Myocyte (in vitro differentiated cells): ENCODE measurements around the gene TNIK. TPM values are rescaled to one million over a fixed set of nuclear protein-coding genes. Genes with fewer than 3 reads are reported as not detected.
"Not testable (repeated sequence)": the region's sequence is repeated elsewhere in the genome, so short reads cannot be mapped to it uniquely, and the experiment has no call there.

ENCODE experiments used
- DNase-seq: peaks from one replicate; pipeline ENCODE4 v3.0.0-alpha.2; 2012; ENCODE audit warnings: low read depth
- total RNA-seq: library from RNA; depleted of rRNA; stranded (reverse); fragments of >200 nt; gene quantifications from 2 replicates; pipeline ENCODE4 v1.2.3, GENCODE V29; 2014

The TNIK gene
- total RNA-seq, 1 donor from 2014 or later, result 6.7 TPM

DNA sequence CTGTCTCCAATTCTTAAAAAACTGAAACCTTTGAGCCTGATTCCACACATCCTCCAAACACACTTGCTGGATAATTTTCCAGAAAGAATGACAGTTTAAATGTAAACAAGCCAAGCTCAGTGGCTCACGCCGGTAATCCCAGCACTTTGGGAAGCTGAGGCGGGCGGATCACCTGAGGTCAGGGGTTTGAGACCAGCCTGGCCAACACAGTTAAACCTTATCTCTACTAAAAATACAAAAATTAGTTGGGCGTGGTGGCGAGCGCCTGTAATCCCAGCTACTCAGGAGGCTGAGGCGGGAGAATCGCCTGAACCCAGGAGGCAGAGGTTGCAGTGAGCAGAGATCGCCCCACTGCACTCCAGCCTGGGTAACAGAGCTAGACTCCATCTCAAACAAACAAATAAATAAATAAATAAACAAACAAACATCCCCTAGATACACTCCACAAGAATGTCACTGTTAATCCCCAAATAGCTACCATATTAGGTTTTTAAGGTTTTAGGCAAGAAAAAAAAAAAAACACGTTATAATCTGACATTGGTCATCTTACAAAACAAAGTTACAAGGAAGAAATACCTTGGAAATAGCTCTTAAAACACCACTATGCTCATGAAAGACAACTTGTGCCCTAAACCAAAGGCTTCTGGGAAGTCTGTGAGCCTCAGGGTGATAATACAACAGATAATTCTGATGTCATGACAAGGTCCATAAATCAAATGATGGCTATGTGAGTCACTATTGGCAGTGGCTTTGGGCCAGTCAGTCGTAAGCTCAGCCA, 13.2 kb downstream of the TNIK start:
- DNase-seq, result peak; percentile 31

DNA sequence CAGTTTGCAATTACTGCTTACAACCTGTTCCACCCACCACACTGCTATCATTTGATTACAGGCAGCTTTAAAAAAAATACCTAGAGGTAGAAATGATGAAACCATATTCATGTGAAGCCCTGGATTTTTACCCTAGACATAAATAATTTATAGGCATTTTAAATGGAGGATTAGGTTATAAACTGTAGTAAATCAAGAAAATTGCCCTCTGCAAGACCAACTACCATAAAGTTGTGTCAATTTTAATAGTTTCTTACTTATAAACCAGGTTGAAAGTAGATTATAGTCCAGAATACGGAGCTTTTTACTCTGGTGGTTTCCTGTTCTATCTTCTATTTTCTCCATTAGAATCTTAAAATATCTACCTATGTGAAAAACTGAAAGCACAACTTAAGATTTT, 13.9 kb downstream of the TNIK start:
- DNase-seq, result no peak

DNA sequence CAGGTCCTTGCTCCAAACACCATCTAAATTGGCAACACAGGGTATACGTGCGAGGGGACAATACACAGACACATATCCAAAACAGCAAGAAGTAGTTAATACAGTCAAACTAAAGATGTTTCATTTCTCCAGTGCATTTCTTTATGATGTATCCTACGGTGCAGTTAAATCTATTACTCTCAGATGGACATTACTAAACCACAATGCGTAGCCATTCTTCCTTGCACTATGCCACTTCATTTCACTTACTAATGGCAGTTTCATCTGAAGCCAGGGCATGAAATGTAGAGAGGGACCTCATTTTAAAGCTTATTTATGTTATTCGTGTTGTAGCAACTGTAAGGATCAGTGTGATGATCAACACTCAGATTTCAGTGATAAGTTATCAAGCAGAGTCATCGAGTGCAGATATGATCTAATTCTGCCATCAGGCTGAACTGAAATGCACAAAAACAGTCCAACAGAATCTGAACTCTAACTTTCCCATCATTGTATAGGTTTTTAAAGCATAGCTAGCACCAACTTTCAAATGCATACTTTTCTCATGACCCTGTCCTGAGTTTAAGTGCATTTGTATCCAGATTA, 14.5 kb downstream of the TNIK start:
- DNase-seq, result no peak

GRCh38 chr3:171444001-171444690, 16.1 kb downstream of the TNIK start:
- no peak for DNase-seq

DNA sequence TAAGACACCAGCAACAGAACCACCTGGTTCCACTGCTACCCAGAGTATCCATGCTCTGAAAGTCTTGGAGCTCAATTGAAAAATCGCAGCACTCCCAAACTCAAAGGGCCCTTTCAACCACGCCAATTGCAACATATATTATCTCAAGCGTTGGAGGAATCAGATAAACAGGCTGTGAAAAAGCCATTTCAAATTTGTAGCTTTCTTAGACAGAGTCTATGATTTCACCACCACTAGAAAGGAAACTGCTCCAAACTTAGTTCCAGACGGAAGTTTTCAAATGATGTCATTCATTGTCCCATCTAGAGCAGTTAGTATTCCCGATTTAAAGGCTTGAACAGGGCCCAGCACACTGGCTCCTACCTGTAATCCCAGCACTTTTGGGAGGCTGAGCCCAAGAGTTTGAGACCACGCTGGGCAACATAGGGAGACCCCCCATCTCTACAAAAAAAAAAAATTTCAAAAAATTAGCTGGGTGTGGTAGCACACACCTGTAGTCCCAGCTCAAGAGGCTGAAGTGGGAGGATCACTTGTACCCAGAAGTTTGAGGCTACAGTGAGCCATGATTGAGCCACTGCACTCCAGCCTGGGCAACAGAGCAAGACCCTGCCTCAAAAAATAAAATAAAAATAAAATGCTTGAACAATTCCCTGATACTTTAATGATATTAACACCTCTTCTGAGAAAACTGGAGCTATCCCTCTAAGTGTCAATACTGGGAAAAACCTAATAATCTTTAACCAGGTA, 16.8 kb downstream of the TNIK start:
- DNase-seq, result no peak

DNA sequence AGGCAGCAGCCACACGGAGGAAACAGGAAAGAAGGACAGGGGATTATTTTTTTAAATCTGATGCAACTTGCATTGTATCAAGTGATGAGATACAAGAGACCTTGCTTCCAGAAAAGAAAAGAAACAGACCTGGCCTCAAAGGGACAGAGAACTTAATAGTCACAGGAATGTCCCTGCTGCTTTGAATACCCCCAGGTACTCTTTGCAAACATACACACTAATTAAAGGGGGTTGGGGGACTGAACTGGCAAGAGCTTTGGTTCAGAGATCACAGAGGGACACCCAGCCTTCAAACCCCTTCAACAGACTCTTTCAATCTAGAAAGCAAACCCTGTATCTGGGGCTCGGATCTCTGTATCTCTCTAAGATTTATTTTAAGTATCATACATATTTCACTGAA, 18.0 kb downstream of the TNIK start:
- DNase-seq, result no peak

DNA sequence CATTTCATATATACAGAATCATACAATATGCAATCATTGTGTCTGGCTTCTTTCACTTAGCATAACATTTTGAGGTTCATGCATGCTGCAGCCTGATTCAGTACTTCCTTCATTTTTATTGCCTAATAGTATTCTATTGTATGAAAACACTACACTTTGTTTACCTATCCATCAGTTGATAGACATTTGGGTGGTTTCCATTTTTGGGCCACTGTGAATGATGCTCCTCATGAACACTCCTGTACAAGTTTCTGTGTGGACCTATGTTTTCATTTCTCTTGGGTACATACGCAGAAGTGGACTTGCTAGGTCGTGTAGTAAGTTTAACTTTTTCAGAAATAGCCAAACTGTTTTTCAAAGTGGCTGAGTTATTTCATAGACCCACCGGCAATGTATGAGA, 18.8 kb downstream of the TNIK start:
- DNase-seq, result no peak

- no peak for DNase-seq
Observed at GRCh38 chr3:171439996-171440395, 20.2 kb downstream of the TNIK start.

- DNase-seq, result no peak
Observed at GRCh38 chr3:171437115-171437756, 23.0 kb downstream of the TNIK start.

- no peak for DNase-seq
Observed at GRCh38 chr3:171436380-171436779, 23.8 kb downstream of the TNIK start.

DNA sequence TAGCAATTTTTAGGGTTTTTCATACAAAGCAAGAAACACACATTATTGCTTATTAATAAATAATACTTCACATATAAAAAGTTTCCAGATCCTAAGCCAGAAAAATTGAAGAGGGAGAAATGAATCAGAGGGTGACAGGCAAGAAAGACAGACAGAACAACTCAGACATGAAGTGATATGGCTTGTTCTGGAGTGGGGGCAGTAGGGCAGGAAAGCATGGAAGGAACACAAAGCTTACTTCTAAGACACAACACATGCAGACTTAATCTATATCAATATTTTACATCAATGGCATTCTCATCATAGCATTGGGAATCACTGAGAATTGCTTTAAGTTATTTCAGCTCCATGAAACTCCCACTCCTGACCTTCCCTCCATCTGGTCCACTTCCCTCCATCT, 24.4 kb downstream of the TNIK start:
- DNase-seq, result no peak

DNA sequence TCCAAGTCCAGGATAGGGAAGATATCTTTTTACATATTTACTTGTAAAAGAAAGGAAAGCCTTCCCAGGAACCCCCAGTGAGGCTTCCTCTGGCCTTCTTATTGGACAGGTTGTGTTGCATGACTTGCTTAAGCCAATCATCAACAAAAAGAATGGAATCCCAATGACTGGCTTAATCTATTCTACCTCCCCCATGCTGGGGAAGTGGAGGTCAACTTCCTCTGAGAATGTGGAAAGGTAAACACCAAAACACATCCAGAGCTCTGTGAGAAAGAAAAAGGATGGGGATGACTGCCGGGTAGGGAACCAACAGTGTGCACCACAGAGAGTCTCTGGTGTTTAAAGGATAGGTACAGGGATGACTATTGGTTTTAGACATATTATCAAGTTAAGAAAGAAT, 25.1 kb downstream of the TNIK start:
- DNase-seq, result no peak

DNA sequence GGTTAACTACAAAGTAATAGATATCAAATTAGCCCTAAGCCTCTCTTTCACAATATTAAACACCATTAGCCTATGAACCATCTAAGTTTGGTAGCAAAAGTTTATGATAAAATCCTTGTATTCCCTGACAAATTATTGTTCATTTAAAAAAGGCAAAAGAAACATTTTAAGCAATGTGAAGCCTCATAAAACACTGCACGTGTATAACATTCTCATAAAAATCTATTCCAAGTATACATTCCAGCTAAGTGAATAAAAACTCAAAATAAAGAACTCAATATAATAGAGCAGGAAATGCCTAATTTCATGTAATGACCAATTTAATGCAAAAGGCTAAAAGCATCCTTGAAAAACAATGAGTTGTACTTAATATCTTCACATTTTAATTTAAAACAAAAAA, 27.7 kb downstream of the TNIK start:
- no peak for DNase-seq

- no peak for DNase-seq
Observed at GRCh38 chr3:171431550-171431949, 28.7 kb downstream of the TNIK start.

- DNase-seq, result no peak
Observed at GRCh38 chr3:171430530-171430929, 29.7 kb downstream of the TNIK start.

- DNase-seq, result no peak
Observed at GRCh38 chr3:171429635-171430034, 30.6 kb downstream of the TNIK start.

GRCh38 chr3:171428892-171429291, 31.3 kb downstream of the TNIK start:
- DNase-seq, result peak; percentile 74

- DNase-seq, result no peak
Observed at GRCh38 chr3:171428321-171428787, 31.9 kb downstream of the TNIK start.

DNA sequence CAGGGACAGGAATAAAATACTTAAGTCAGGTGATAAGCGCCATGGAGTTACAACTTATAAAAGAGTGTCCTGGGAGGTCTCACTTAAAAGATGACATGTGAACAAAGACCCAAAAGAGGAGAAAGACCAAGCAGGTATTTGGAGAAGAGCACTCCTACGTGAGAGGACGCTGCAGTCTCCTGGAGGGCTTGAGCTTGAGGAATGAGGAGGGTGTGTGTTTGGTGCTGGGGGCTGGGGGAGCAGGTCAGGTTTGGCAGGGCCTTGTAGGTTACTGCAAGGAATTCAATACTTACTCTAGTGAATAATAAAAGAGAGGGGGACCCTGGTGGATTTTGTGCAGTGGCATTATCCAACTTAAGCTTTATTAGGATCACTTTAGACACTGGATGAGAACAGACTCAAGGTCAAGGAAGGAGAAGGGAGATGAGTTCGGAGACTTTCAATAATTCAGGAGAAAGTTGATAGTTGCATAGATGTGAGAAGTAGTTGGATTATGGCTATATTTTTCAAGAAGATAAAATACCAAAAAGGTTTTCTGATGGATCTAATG, 32.4 kb downstream of the TNIK start:
- DNase-seq, result no peak

DNA sequence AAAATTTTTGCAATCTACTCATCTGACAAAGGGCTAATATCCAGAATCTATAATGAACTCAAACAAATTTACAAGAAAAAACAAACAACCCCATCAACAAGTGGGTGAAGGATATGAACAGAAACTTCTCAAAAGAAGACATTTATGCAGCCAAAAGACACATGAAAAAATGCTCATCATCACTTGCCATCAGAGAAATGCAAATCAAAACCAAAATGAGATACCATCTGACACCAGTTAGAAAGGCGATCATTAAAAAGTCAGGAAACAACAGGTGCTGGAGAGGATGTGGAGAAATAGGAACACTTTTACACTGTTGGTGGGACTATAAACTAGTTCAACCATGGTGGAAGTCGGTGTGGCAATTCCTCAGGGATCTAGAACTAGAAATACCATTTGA, 36.1 kb downstream of the TNIK start:
- not testable (repeated sequence) for DNase-seq

GRCh38 chr3:171422855-171423254, 37.4 kb downstream of the TNIK start:
- not testable (repeated sequence) for DNase-seq
